Stimulated activated naive CD4-positive, alpha-beta T cell (primary cell): ENCODE results near the gene APBB2.

Source experiments
- DNase-seq, 6 experiments: peaks; one replicate each; lab custom pipeline; 2025; lab: John Stamatoyannopoulos, UW

Gene APBB2

DNA sequence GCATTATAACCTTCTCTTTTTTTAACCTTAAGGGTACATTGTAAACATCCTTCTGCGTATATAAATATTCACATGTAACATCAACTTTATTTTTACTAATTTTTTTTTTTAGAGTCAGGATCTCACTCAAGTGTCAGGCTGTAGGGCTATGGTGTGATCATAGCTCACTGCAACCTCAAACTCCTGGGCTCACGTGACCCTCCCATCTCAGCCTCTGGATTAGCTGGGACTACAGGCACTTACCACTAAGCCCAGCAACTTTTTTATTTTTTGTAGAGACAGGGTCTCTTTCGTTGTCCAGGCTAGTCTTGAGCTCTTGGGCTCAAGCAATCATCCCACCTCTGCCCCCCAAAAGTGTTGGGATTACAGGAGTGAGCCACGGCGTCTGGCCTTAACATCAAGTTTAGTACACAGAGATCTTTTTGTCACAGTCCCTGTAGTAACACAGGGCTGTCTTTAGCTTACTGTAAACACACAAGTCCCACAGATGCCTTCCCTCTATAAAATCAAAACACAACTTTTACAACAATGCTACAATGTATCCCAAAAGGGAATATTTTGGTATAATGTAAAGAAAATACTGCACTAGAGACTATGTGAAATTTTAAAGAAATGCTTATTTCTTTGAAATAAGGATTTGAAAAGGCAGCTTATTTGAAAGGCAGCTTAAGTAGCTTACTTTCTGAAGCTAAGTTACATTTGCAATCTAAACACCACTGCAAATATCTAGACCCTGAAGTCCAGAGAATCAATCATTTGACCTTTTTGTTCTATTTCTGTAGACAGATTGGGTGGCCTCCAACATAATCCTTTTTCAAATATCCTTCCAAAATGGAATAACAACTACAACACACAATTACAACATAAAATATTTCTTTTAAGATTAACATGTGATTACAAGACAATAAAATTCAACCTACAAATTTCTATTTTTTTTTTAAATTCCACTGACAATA lies 116.0 kb downstream of the APBB2 start:
- no peak for DNase-seq

- no peak for DNase-seq
Observed at GRCh38 chr4:41095973-41096372, 118.4 kb downstream of the APBB2 start.

- no peak for DNase-seq
Observed at GRCh38 chr4:41095192-41095872, 119.0 kb downstream of the APBB2 start.

DNA sequence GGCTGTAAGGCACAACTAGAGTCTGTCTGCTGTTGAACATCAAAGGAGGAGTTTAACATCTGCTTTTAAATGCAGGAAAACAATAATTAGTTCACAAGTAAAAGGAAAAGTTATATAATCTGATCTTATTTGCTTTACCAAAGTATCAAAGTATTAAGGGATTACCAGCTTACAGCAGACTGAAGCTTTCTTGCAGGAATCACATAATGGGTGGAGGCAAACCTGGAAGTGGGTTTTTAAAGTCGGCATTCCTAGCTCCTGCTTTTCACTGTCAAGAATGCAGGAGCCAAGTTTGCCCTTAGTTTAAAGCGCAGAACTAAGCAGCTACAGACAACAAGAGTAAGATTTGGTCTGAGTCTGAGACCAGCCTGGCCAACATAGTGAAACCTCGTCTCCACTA lies 122.2 kb downstream of the APBB2 start:
- no peak for DNase-seq

- DNase-seq = no peak
Observed at GRCh38 chr4:41081847-41082246, 132.5 kb downstream of the APBB2 start.

GRCh38 chr4:41080976-41081375 lies 133.4 kb downstream of the APBB2 start:
- no peak for DNase-seq

GRCh38 chr4:41079881-41080560 lies 134.3 kb downstream of the APBB2 start:
- DNase-seq = no peak

DNA sequence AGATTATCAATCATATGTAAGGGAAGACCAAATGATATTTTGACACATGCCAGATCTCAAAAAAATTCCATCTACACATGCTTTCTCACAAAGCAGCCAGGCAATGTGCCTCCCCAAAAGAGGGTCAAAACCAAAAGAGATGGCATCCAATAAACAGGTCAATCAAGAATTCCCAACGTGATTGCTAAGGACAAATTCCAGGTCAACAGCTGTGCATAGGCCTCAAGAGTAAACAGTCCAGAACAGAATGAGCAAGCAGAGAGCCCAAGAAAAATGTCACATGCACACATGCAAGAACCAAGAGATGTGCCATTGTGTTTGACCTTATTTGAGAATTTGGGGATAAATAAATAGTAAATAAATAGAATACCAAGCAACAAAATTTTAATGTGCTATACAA lies 136.7 kb downstream of the APBB2 start:
- DNase-seq = no peak

- no peak for DNase-seq
Observed at GRCh38 chr4:41076481-41076880, 137.9 kb downstream of the APBB2 start.

GRCh38 chr4:41074215-41074614 lies 140.1 kb downstream of the APBB2 start:
- no peak for DNase-seq

DNA sequence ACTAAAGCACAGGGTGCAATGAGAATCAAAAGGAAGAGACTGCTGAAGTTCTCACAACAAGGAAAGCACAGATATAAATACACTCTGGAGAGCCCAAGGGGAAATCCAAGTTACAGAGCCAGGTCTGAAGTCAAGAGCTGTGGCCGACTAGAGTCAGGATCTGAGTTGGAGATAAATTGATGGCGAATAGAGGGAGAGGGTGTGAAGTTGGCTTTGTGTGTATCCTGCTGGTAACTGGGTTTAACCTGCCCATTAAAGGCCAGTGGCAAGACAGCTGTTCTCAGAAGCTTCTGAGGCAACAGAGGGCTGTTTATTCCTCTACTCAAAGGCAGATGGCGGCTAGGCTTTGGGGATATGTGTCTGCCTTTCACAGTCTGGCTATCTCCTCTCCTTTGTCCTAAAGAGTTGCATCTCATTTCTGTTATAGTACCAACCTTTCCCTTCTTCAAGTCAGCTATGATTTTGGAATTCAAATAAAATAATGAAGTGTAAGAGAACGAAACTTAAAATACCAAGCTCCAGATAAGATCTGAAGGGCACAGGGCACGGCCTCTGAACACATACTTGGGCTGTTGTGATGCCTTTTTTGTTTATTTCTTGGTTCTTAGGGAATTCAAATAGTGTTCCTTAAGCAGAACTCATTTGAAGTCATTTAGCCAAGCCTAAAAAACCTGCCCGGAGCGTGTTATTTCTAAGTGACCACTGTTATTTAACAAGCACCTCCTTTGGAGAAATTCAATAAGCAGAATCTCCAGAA lies 142.1 kb downstream of the APBB2 start:
- DNase-seq = no peak

GRCh38 chr4:41070516-41071281 lies 143.6 kb downstream of the APBB2 start:
- DNase-seq = no peak

GRCh38 chr4:41069838-41070237 lies 144.5 kb downstream of the APBB2 start:
- DNase-seq = no peak

DNA sequence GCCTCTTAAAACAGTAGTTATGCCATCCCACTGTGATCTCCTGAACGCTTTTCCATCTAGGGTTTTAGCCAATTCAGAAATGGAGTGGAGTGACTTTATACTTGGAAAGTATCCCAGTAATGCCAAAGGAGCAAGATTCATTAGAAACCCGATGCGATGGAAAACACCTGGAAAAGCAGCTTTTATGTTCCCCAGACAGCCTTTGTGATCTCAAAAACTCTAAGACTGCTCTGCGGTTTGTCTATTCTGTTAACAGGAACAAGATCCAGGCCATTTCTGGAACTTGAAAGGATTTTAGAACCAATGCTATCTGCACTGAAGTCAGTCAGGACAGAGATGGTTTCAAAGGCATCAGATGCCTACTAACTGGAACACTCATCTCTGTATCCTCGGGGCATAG lies 145.1 kb downstream of the APBB2 start:
- DNase-seq = no peak

GRCh38 chr4:41067369-41067768 lies 147.0 kb downstream of the APBB2 start:
- no peak for DNase-seq

GRCh38 chr4:41066049-41066448 lies 148.3 kb downstream of the APBB2 start:
- no peak for DNase-seq

DNA sequence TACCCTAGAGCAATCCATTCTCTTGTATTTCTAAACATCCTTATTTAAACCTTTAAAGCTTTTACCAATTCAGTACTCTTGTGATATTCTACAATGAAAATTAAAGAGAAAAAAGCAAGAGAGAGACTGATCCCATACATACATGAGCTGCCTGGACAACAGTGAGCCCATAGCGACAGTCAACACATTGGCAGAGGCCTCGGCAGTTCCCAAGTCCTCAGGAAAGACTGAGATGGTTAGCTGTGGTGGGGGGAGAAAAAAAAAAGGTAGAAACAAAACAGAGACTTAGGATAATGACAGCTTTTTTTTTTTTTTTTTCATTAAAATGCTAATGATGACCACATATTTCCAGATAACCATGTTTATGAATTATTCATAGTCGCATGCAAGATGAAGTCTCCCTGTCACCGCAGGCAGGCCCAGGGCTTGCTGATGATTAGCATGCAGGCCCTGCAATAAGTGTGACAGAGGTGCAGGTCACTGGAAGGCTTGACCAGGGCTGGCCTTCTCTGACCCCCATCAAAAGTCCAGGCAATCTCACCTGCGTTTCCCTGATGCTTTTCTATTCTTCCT lies 148.8 kb downstream of the APBB2 start:
- DNase-seq = no peak

DNA sequence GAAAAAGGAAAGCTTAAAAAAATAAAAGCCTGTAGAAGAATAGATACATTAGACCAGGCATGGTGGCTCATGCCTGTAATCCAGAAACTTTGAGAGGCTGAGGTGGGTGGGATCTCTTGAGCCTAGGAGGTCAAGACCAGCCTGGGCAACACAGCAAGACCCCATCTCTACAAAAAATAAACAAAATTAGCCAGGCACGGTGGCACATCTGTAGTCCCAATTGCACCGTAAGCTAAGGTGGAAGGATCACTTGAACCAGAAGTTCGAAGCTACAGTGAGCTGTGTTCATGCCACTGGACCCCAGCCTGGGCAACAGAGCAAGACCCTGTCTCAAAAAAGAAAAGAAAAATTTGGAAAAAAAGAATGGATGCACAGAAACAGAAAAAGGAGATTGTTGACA lies 149.4 kb downstream of the APBB2 start:
- DNase-seq = no peak

GRCh38 chr4:41061482-41062185 lies 152.7 kb downstream of the APBB2 start:
- DNase-seq = no peak
